Liver (tissue), 3 donors: Measurements from ENCODE around the gene PIR.

ENCODE experiments used
- EGR1 ChIP-seq, 2 donors: IDR thresholded peaks; 2 replicates each; pipeline ENCODE4 v1.6.1; 2016 to 2018; ENCODE audit warnings: antibody characterized with exemption in 2 of 2, low read depth in 2 of 2
- FOXA2 ChIP-seq: IDR thresholded peaks from 2 replicates; pipeline ENCODE4 v1.6.1; 2016; ENCODE audit warnings: antibody characterized with exemption
- GABPA ChIP-seq, 2 donors: IDR thresholded peaks in 1 of 2; conservative IDR thresholded peaks in 1 of 2; 2 replicates each; pipeline ENCODE4 v1.6.1; 2016; ENCODE audit warnings: antibody characterized with exemption in 2 of 2, mild to moderate bottlenecking in 1 of 2, moderate library complexity in 1 of 2
- TAF1 ChIP-seq: conservative IDR thresholded peaks from 2 replicates; pipeline ENCODE4 v1.6.1; 2016; ENCODE audit warnings: antibody characterized with exemption, mild to moderate bottlenecking
- YY1 ChIP-seq: IDR thresholded peaks from 2 replicates; pipeline ENCODE4 v1.6.1; 2016; ENCODE audit warnings: antibody characterized with exemption, mild to moderate bottlenecking
- TF ChIP-seq, protein P1 (sequence below): fragments of 150-350 bp; IDR thresholded peaks from 2 replicates; pipeline ENCODE4 v1.5.1; 2017; ENCODE audit warnings: improper control_type of control experiment, low read depth, low read length; ENCODE audit not compliant: missing input control
- donor health status: healthy.
- donor health status: healthy.

DNA sequence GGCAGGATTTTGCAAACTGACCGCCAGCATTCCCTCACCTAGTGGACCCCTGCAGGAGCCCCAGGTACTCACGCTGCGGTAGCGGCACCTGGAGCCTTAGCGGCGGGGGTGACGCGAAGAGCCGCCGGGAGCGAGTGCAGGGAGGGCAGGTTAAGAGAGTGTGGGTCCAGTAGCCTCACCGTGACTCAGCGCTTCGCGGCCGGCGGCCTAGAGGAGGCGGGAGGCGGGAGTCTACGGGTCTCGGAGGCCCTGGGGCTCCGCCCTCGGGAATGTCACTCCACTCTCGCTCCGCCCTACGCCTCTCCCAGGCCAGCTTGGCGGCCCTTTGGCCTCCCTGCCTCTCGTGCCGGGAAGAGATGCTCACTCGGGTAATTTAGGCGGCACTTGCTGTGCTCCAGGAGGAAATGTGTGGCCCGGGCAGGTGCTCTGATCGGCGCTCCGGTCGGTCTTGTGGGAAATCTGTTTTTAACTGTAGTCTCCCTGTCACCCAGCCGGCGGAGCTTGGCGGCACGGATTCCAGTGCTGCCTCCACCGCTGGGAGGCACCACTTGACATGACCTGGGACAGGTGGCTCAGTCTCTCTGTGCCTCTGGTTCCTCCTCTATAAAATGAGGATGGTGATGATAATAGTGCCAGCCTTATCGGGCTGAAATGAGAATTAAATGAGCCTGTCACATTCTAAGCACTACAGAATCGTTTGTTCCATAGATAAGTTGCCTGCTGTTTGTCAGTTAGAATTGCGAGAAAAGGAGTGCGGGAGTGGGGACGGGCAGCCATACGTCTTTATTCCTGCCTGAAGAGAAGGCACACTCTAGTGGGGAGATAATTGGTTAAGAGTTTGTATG is at the start of gene PIR:
- TF ChIP-seq EGR1 (IDR thresholded peaks at IDR 0.05; ENCODE audit: low read depth in 2 of 2) (no peak), TAF1 (no peak), GABPA (IDR thresholded peaks at IDR 0.05 in 1 of 2, conservative IDR thresholded peaks at IDR 0.05 in 1 of 2) (no peak), FOXA2 (no peak), YY1 (peak; percentile 68)
- TF ChIP-seq, protein P1, sequence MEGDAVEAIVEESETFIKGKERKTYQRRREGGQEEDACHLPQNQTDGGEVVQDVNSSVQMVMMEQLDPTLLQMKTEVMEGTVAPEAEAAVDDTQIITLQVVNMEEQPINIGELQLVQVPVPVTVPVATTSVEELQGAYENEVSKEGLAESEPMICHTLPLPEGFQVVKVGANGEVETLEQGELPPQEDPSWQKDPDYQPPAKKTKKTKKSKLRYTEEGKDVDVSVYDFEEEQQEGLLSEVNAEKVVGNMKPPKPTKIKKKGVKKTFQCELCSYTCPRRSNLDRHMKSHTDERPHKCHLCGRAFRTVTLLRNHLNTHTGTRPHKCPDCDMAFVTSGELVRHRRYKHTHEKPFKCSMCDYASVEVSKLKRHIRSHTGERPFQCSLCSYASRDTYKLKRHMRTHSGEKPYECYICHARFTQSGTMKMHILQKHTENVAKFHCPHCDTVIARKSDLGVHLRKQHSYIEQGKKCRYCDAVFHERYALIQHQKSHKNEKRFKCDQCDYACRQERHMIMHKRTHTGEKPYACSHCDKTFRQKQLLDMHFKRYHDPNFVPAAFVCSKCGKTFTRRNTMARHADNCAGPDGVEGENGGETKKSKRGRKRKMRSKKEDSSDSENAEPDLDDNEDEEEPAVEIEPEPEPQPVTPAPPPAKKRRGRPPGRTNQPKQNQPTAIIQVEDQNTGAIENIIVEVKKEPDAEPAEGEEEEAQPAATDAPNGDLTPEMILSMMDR, result peak; percentile 4
